LoVo (cell line): Measurements from ENCODE around the gene GADD45A.

Experiments used
- DNase-seq: peaks from one replicate; pipeline ENCODE4 v3.0.0-alpha.2; 2016; ENCODE audit warnings: low spot score

The GADD45A gene

GRCh38 chr1:67668660-67669059 lies 16.3 kb upstream of the GADD45A start:
- peak; percentile 26 for DNase-seq

DNA sequence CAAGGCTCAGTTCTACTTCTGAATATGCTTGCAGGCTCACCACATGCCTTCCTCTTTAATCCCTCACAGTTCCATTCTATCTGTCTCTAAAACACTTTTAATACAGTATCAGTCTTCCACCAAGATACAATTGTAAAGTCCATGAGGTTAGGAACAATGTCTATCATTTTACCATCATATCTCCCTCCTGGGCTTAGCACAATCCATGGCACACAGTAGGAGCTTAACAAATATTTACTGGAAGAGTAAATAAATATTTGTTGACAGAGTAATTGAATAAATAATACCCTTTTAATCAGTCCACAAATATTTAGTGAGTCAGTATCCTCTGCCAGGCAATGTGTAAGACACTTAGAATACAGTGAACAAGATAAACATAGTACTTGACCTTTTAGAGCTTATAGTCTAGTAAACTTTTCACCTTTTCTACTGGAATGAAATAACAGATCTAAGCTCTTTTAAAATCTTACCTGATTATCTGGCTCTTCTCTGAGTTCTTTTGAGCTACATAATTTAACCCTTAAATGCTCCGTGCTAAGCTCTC lies 12.7 kb upstream of the GADD45A start:
- no peak for DNase-seq

DNA sequence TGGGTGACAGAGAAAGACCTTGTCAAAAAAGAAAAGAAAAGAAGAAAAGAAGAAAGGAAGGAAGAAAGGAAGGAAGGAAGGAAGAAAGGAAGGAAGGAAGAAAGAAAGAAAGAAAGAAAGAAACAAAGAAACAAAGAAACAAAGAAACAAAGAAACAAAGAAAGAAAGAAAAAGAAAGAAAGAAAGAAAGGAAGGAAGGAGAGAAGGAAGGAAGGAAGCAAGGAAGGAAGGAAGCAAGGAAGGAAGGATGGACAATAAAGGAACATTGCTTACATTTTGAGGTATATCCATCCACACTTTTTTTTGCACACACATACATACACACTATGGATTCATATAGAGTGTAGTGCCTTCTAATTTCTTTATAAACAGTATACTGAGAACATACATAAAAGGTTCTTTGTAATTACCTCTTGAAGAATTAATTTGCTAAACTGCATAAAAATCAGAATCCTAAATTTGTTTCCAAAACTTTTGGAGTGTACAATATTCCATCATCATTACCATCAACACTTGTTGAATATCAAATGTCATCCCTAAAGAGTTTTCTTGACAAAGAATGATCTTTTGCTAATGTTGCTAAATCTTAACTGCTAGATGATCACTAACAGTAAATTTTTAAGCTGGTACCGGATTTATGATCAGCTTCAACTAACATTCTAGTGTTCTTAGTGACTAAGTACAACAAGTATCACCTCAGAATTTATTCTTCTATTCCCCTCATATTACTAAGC lies 11.4 kb upstream of the GADD45A start:
- DNase-seq = no peak

DNA sequence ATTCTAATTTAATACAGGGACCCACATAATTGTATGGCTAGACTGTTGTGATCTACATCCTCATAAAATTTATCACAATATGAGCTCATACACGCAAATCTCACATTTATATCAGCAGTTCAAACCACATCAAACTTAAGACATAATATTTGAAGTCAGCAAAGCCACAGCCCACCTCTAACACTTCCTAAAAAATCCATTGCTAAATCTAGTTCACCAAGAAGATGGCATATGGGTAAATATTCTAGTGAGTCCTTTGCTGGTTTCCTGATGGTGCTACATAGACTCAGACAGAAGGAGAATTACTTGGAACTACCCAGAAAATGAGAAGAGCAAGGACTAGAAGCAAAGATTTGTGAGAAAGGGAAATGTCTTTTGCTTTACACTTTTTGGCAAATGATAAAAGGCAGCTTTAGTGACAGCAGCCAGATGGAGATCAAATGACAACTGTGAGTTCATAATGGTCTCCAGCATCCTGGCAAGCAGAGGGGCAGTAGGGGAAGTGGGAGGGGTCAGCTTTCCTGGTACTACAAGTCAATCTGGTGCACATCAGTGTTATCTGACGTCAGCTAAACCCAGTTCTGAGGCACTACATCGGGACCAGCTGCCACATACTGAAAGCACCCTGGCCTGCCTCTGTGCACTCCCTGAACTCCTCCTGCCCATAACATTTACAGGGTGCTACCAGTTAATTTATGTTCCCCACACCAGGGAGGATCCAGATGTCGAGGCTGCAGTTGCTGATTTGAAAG lies 10.6 kb upstream of the GADD45A start:
- no peak for DNase-seq

- no peak for DNase-seq
These were observed 9.2 kb upstream of the GADD45A start for GRCh38 chr1:67675800-67676199.

GRCh38 chr1:67676287-67676686 lies 8.7 kb upstream of the GADD45A start:
- DNase-seq = no peak

DNA sequence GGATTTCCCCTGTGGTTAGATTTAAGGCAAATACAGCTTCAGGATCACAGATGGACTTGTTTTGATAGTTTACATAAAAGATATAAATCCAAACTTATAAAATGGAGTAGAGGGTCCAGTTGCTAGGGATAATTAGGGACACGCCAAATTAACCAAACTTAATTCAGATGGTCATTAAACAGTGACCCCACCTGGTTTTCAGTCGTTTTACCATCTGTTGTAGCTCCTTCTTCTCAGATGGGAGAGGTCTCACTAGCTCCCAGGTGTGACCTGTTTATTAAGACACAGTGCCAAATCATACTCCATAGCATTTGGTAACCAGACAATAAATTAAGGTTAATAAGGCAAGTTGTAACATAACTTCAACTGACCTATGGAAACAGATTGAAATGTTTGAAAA lies 8.1 kb upstream of the GADD45A start:
- DNase-seq = no peak

GRCh38 chr1:67677408-67677807 lies 7.6 kb upstream of the GADD45A start:
- DNase-seq = no peak

DNA sequence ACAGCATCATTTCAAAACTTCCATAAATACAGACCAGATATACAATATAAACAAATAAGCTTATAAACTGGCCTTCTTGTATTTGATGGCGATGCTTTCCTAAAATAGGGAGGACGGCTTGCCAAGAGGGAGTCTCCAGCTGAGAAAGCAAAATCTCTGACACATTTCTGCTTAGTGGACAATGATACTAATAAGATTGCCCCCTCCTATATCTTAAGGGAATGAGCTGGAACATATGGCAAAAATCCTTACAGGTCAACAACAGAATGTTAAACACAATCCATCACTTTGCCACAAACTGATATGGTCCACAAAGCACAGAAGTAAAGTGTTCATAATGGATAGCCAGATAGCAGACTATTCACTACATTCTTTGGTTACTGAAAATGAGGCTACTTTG lies 7.1 kb upstream of the GADD45A start:
- no peak for DNase-seq

DNA sequence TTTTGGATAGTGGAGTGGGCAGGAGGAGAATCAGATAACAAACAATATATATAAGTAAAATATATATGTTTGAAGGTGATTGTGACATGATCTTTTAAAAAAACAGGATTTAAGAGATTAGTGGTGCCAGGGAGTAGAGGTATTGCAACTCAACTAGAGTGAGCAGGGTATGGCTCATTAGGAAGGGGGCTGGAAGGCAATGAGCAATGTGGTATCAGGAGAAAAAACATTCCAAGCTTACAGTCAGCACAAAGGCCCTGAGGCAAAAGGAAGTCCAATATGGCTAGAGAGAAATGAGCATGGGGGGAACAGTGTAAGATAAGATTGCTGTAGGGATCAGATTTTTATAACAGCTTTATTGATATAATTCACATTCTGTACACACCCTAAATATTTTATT lies 5.3 kb upstream of the GADD45A start:
- no peak for DNase-seq

DNA sequence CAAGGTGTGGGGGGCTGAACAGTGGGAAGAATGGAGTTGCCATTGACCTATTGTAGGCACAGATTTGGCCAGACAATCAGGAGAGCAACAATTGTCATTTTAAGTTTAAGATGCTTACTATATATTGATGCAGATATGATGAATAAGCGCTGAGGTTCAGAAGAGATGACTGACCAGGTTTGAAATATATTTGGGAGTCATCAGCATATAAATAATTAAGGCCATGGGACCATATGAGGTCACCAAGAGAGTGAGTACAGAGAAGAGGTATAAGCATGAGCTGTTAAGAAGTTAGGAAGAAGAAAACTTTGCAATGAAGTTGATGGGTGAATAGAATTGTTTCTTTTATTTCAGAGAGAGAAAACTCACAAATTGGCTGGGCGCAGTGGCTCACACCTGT lies 4.5 kb upstream of the GADD45A start:
- no peak for DNase-seq

DNA sequence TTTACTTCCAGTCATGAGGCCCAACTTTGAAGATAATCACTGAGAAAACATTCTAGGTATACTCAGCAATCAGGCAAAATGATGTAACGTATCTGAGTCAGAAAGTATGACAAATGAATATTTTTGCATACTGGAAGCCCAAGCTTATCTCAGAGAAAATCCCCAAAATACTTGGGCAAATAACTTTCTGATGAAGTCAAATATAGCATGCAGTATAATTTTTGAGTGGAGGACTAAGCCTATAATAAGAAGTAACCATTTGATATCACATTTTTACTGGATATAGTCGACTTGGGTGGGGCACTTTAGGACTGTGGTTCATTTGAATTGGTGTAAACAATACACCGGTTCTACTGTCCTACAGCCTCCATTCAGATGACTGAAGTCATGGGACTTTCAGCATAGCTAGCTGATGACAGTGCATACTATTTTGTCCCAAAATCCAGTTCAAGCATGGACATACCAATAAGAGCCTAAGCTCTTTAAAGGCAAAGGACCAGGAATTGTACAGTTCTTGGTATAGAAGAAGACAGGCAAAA lies 2.3 kb upstream of the GADD45A start:
- DNase-seq = peak; percentile 43

- peak; percentile 32 for DNase-seq
These were observed 1.7 kb upstream of the GADD45A start for GRCh38 chr1:67683316-67683715.

- no peak for DNase-seq
These were observed 1.1 kb upstream of the GADD45A start for GRCh38 chr1:67683766-67684525.

GRCh38 chr1:67684526-67685066 lies 405 bp upstream of the GADD45A start:
- no peak for DNase-seq

- DNase-seq = peak; percentile 36
These were observed 711 bp downstream of the GADD45A start for GRCh38 chr1:67685558-67686266.

DNA sequence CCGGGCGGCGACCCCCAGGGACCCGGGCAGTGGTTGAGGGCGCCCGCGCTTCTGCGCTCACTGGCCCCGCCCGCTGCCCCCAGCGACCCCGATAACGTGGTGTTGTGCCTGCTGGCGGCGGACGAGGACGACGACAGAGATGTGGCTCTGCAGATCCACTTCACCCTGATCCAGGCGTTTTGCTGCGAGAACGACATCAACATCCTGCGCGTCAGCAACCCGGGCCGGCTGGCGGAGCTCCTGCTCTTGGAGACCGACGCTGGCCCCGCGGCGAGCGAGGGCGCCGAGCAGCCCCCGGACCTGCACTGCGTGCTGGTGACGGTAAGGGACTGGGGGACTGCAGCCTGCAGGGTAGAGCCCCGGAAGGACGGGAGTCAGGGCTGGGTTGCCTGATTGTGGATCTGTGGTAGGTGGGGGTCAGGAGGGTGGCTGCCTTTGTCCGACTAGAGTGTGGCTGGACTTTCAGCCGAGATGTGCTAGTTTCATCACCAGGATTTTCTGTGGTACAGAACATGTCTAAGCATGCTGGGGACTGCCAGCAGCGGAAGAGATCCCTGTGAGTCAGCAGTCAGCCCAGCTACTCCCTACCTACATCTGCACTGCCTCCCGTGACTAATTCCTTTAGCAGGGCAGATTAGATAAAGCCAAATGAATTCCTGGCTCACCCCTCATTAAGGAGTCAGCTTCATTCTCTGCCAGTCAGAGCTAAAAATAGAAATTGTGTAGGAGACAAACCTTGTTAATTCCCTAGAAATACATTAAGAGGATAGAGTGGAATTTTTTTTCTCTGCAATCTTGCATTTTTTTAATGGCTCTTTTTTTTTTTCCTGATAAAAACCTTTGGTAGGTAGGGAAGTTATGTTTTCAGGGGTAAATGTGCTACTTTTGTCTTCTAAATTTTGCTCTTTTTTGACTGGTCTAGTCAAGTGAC lies 1.5 kb downstream of the GADD45A start:
- peak; percentile 94 for DNase-seq

DNA sequence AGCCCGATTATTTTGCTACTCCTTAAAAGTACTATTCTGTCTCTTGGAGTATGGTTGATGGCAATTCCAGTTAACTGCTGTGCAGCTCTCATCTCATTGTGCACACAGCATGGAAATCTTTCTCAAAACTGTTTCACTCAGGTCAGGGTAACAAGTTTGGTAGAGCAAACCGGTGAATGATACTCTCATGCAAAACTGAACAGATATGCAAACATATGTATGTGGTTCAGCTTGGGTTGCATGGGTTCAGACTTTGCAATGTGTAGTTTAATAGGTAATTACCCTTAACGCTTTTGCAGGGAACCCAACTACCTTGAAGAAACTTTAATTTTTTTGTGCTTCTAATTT lies 2.2 kb downstream of the GADD45A start:
- DNase-seq = no peak

DNA sequence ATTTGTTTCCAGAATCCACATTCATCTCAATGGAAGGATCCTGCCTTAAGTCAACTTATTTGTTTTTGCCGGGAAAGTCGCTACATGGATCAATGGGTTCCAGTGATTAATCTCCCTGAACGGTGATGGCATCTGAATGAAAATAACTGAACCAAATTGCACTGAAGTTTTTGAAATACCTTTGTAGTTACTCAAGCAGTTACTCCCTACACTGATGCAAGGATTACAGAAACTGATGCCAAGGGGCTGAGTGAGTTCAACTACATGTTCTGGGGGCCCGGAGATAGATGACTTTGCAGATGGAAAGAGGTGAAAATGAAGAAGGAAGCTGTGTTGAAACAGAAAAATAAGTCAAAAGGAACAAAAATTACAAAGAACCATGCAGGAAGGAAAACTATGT lies 2.6 kb downstream of the GADD45A start:
- no peak for DNase-seq

DNA sequence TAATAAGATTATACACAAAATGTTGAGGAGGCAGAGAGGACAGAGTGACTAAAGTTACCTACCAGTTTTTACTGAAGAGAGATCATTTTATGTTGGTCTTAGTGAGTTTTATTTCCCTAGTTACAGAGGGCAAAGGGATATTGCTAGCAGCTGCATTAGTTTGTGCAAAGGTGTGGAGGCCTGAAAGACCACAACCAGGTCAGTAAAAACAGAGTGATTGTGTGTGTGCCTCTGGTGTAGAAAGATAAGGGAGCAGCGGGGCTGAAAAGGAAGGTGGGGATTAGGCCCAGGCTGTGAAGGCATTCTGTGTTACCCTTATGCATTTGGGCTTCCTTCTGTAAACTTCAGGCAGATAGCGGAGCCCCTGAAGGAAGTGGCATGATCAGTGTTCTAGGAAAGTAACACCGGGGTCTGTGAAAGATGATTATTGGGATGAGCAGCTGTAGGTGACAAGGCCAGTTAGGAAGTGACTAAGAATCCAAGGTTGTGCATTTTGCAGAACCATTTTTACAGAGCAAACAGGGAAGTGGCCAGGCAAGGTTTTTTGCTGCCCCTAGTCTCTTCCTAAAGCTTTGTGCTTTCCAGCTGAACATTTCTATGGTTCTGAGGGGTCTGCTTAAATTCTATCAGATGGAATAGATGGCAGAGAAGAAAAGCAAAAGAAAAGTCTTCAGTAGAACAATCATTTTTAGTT lies 3.7 kb downstream of the GADD45A start:
- peak; percentile 11 for DNase-seq
